ENCODE results near the gene SALL3.

The SALL3 gene

GRCh38 chr18:78981394-78981831 is 1.8 kb downstream of the SALL3 start:
- DNase-seq = no peak

GRCh38 chr18:78981989-78982620 is 2.5 kb downstream of the SALL3 start:
- no peak for DNase-seq

GRCh38 chr18:78983512-78983911 is 3.9 kb downstream of the SALL3 start:
- DNase-seq = no peak

GRCh38 chr18:78984941-78985784 is 5.5 kb downstream of the SALL3 start:
- no peak for DNase-seq

GRCh38 chr18:78986018-78986481 is 6.4 kb downstream of the SALL3 start:
- DNase-seq = no peak

- DNase-seq = no peak
Observed at GRCh38 chr18:78991446-78991845, 11.8 kb downstream of the SALL3 start.

GRCh38 chr18:78992041-78993011 is 12.7 kb downstream of the SALL3 start:
- no peak for DNase-seq

GRCh38 chr18:78993014-78993926 is 13.7 kb downstream of the SALL3 start:
- no peak for DNase-seq

- DNase-seq = no peak
Observed at GRCh38 chr18:78994000-78994399, 14.4 kb downstream of the SALL3 start.

GRCh38 chr18:78994531-78994930 is 14.9 kb downstream of the SALL3 start:
- DNase-seq = no peak

GRCh38 chr18:78994977-78995582 is 15.5 kb downstream of the SALL3 start:
- no peak for DNase-seq

- no peak for DNase-seq
Observed at GRCh38 chr18:78995740-78996395, 16.2 kb downstream of the SALL3 start.

GRCh38 chr18:78996741-78997490 is 17.3 kb downstream of the SALL3 start:
- no peak for DNase-seq

GRCh38 chr18:78998371-78999071 is 18.9 kb downstream of the SALL3 start:
- DNase-seq = no peak

GRCh38 chr18:78999939-79000338 is 20.3 kb downstream of the SALL3 start:
- no peak for DNase-seq

GRCh38 chr18:79000997-79001396 is 21.4 kb downstream of the SALL3 start:
- no peak for DNase-seq

- DNase-seq = no peak
Observed at GRCh38 chr18:79005653-79006052, 26.0 kb downstream of the SALL3 start.

- DNase-seq = no peak
Observed at GRCh38 chr18:79006106-79006795, 26.6 kb downstream of the SALL3 start.

- no peak for DNase-seq
Observed at GRCh38 chr18:79007440-79007839, 27.8 kb downstream of the SALL3 start.
